Measurements from ENCODE around the gene LCE1E. TPM values are rescaled to one million over a fixed set of nuclear protein-coding genes. Genes with fewer than 3 reads are reported as not detected.

Gene LCE1E
- total RNA-seq, 4 donors from 2014 or later: not detected

DNA sequence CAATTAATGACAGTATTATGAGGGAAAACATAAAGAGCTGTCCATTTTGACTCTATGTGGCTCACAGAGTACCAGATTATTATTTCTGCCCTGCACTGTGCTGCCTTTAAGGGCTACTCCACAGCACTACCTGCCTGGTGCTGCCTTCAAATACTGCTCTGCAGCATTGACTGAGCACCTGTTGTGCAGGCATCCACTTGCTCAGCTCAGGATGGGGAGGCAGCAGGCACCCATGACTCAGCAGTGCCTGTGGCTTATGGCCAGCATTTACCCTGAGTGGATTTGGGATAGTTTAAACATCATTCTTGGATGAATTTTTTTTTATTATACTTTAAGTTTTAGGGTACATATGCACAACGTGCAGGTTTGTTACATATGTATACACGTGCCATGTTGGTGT, 29.2 kb upstream of the LCE1E start:
- H3K4me1 ChIP-seq: no peaks in the 10 kb centered on the region
- intact Hi-C loops (cut with DNase I; ENCODE audit: low total_unique reads): no loop called here
- H3K9me3 ChIP-seq: no peaks in the 10 kb centered on the region
- TF ChIP-seq POLR2A (IDR thresholded peaks at IDR 0.05): no peak
- no peaks in the 10 kb centered on the region for H3K27me3 ChIP-seq
- H3K4me3 ChIP-seq: no peak overlapping the region
- DNase-seq: no peak
- no peak overlapping the region for H3K27ac ChIP-seq
- H3K36me3 ChIP-seq: no peaks in the 10 kb centered on the region

- H3K27me3 ChIP-seq: no peaks in the 10 kb centered on the region
- no peak for DNase-seq
- no peak within 1 kb of the TSS for H3K27ac ChIP-seq
- no peaks in the 10 kb centered on the region for H3K9me3 ChIP-seq
- no peaks in the 10 kb centered on the region for H3K4me1 ChIP-seq
- H3K36me3 ChIP-seq: no peaks in the 10 kb centered on the region
- no peak for TF ChIP-seq POLR2A (IDR thresholded peaks at IDR 0.05)
- intact Hi-C loops (cut with DNase I; ENCODE audit: low total_unique reads): no loop called here
- H3K4me3 ChIP-seq: no peak within 1 kb of the TSS
These were observed 28.3 kb upstream of the LCE1E start, which contains the start of gene KPRP for GRCh38 chr1:152757747-152758146. Gene KPRP (plus strand): TSS chr1:152758025. CDS start chr1:152759589, 1,564 bp downstream.

DNA sequence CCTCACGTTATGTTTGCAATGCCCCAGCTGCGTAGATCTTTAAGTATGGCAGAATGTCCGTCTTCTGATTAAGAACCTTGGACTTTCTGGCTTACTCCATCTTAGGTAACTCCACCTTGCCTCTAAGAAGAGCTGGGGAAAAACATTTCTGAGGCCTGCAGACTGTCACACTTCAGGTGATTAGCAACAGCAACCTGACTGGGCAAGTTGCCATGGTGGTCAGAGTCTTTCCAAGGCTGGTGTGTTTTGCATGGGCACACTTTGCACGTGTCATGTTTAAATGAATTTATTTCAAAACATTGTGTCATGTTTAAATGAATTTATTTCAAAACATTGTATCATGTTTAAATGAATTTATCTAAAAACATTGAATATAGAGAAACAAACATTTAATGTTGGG, 27.4 kb upstream of the LCE1E start:
- Histone ChIP-seq H3K27me3 (no peaks in the 10 kb centered on the region), H3K27ac (no peak overlapping the region), H3K4me3 (no peak overlapping the region), H3K9me3 (no peaks in the 10 kb centered on the region), H3K4me1 (no peaks in the 10 kb centered on the region), H3K36me3 (no peaks in the 10 kb centered on the region)
- TF ChIP-seq POLR2A (IDR thresholded peaks at IDR 0.05) (no peak), CTCF (IDR thresholded peaks at IDR 0.05) (no peak)
- DNase-seq: no peak
- intact Hi-C loops (cut with DNase I; ENCODE audit: low total_unique reads): no loop called here

DNA sequence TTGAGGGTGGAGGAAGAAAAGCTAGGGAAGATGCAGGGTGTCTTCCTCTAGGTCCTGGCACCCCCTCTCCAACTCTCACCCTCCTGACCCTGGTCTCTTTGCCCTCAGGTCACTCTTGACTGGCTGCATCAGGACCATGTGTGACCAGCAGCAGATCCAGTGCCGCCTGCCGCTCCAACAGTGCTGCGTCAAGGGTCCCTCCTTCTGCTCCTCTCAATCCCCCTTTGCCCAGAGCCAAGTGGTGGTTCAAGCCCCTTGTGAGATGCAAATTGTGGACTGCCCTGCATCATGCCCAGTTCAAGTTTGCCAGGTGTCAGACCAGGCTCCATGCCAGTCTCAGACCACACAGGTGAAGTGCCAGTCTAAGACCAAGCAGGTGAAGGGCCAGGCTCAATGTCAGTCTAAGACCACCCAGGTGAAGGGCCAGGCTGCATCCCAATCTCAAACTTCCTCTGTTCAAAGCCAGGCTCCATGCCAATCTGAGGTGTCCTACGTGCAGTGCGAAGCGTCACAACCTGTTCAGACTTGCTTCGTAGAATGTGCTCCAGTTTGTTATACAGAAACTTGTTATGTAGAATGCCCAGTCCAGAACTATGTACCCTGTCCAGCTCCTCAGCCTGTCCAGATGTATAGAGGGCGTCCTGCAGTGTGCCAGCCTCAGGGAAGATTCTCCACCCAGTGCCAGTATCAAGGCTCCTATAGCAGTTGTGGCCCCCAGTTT, 26.4 kb upstream of the LCE1E start:
- Histone ChIP-seq H3K36me3 (no peaks in the 10 kb centered on the region), H3K4me3 (no peak overlapping the region), H3K27me3 (no peaks in the 10 kb centered on the region), H3K4me1 (no peaks in the 10 kb centered on the region), H3K27ac (no peak overlapping the region), H3K9me3 (no peaks in the 10 kb centered on the region)
- DNase-seq: no peak
- intact Hi-C loops (cut with DNase I; ENCODE audit: low total_unique reads): no loop called here
- no peak for TF ChIP-seq POLR2A (IDR thresholded peaks at IDR 0.05)
- no peak for TF ChIP-seq CTCF (IDR thresholded peaks at IDR 0.05)

DNA sequence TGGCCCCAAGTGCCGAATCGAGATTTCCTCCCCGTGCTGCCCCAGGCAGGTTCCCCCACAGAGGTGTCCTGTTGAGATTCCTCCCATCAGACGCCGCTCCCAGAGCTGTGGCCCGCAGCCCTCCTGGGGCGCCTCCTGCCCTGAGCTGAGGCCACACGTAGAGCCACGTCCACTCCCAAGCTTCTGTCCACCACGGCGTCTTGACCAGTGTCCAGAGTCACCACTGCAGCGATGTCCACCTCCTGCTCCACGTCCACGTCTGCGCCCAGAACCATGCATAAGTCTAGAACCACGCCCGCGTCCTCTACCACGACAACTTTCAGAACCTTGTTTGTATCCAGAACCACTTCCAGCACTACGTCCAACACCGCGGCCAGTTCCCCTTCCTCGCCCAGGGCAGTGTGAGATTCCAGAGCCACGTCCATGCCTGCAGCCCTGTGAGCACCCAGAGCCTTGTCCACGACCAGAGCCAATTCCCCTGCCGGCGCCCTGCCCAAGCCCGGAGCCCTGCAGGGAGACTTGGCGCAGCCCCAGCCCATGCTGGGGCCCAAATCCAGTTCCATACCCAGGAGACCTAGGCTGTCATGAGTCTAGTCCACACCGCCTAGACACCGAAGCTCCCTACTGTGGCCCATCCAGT, 25.4 kb upstream of the LCE1E start:
- Histone ChIP-seq H3K9me3 (no peaks in the 10 kb centered on the region), H3K27ac (no peak overlapping the region), H3K4me3 (no peak overlapping the region), H3K36me3 (no peaks in the 10 kb centered on the region), H3K4me1 (no peaks in the 10 kb centered on the region), H3K27me3 (no peaks in the 10 kb centered on the region)
- no peak for DNase-seq
- intact Hi-C loops (cut with DNase I; ENCODE audit: low total_unique reads): no loop called here
- TF ChIP-seq CTCF (IDR thresholded peaks at IDR 0.05): no peak

- H3K4me3 ChIP-seq: no peak overlapping the region
- no peaks in the 10 kb centered on the region for H3K27me3 ChIP-seq
- no peak overlapping the region for H3K27ac ChIP-seq
- H3K36me3 ChIP-seq: no peaks in the 10 kb centered on the region
- TF ChIP-seq CTCF (IDR thresholded peaks at IDR 0.05): no peak
- no peak for TF ChIP-seq POLR2A (IDR thresholded peaks at IDR 0.05)
- H3K9me3 ChIP-seq: no peaks in the 10 kb centered on the region
- intact Hi-C loops (cut with DNase I; ENCODE audit: low total_unique reads): no loop called here
- no peak for DNase-seq
- H3K4me1 ChIP-seq: no peaks in the 10 kb centered on the region
These were observed 24.3 kb upstream of the LCE1E start for GRCh38 chr1:152761609-152762213.

All from uterus (tissue), 4 donors.